GM12891 (cell line): Measurements from ENCODE around the gene CTTNBP2NL.
"Not testable (repeated sequence)": the region's sequence is repeated elsewhere in the genome, so short reads cannot be mapped to it uniquely, and the experiment has no call there.

Experiments used
- DNase-seq: peaks from one replicate; pipeline ENCODE4 v3.0.0; 2011; ENCODE audit warnings: low spot score; ENCODE audit not compliant: insufficient read length
- FAIRE-seq: peaks from 2 replicates; lab custom pipeline; 2011; peaks lifted over from hg19 to GRCh38; lab: Jason Lieb, UNC
- PAX5 ChIP-seq: IDR thresholded peaks from 2 replicates; pipeline ENCODE4 v1.6.1; 2011; ENCODE audit warnings: low read length, moderate library complexity, mild to moderate bottlenecking; ENCODE audit not compliant: insufficient read depth, severe bottlenecking
- POLR2A ChIP-seq: IDR thresholded peaks from 2 replicates; pipeline ENCODE4 v1.6.1; 2011; ENCODE audit warnings: low read depth, low read length, control low read depth
- POLR2AphosphoS5 ChIP-seq: IDR thresholded peaks from 2 replicates; pipeline ENCODE4 v1.6.1; 2011; ENCODE audit warnings: low read depth, low read length, control low read depth
- POU2F2 ChIP-seq: IDR thresholded peaks from 2 replicates; pipeline ENCODE4 v1.6.1; 2011; ENCODE audit warnings: low read depth, mild to moderate bottlenecking, control low read depth, low read length, moderate library complexity
- SPI1 ChIP-seq: IDR thresholded peaks from 2 replicates; pipeline ENCODE4 v1.6.1; 2011; ENCODE audit warnings: low read depth, low read length, control low read depth
- TAF1 ChIP-seq: IDR thresholded peaks from 2 replicates; pipeline ENCODE4 v1.6.1; 2011; ENCODE audit warnings: low read depth, low read length, control low read depth

Gene CTTNBP2NL

DNA sequence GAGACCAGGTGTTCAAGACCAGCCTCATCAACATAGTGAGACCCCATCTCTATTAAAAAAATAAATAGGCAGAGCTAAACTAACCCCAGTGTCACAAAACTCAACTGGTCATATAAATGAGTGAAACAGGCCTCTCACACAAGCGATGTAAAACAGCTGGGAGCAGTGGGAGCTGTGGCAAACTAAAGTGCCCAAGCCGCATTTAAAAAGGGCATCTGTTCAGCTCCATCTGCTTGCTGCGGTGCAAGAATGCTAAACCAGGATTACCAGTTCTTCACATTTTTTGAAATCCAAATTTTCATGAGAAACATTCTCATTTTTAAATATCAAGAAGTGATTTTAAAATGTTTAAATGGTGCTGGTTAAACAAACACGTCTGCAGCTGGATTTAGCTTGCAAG, 62.7 kb downstream of the CTTNBP2NL start:
- FAIRE-seq (no peak), DNase-seq (no peak)
- TF ChIP-seq POU2F2 (no peak), PAX5 (no peak), SPI1 (no peak), TAF1 (no peak), POLR2AphosphoS5 (no peak)

DNA sequence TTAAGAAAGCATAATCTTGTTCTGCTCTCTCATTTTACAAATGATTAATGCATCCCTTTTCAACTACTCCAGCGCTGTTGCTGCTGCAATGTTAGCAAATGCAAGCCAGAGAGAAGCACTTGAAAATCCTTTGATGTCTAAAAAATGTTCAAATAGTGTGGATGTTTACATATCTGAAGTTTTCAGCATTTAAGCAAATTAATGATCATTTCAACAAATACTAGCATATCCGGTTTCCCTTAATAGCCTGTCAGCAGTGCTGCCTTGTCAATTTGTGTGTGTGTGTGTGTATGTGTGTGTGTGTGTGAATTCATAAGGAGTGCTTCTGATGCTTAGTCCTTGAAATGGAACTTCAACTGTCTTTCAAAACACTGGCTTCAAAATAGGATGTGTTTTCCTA, 64.6 kb downstream of the CTTNBP2NL start:
- FAIRE-seq, result no peak
- no peak for DNase-seq
- TF ChIP-seq POLR2A (no peak), PAX5 (no peak), POLR2AphosphoS5 (no peak), SPI1 (no peak), POU2F2 (no peak), TAF1 (no peak)

DNA sequence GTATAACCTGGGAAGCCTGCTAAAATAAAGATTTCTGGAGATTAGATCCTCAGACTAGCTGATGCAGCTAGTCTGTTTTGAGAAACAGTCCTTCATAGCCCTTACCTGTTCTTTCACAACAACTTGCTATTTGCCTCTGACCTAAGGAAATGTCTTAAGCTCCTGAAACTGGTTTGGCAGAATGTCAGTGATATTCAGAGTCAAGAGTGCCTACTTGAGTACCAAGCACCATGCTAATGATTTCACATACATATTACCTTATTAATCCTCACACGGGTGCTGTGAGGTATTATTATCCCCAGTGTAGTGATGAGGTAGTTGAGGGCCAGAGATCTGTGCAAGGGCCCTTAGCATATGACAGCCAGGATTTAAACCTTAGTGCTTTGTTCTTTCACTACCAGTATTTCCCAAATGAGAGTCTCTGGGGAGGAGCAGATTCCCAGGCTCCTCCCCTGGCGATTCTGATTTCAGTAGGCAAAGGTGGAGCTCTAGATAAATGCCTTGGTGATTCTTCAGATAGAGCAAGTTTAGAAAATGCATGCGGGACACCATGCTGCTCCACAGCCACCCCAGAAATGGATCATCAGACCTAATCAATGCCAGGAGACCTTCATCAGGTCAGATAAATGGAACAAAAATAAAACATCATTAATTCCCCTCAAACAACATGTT, 65.3 kb downstream of the CTTNBP2NL start:
- DNase-seq, result no peak
- no peak for TF ChIP-seq TAF1
- TF ChIP-seq SPI1, result no peak
- TF ChIP-seq POLR2A, result no peak
- TF ChIP-seq POU2F2, result no peak
- no peak for TF ChIP-seq POLR2AphosphoS5
- TF ChIP-seq PAX5, result no peak
- FAIRE-seq, result no peak

GRCh38 chr1:112462953-112463279, 66.9 kb downstream of the CTTNBP2NL start:
- TF ChIP-seq POLR2A, result no peak
- TF ChIP-seq TAF1, result no peak
- no peak for TF ChIP-seq POLR2AphosphoS5
- FAIRE-seq (no peak), DNase-seq (no peak)

DNA sequence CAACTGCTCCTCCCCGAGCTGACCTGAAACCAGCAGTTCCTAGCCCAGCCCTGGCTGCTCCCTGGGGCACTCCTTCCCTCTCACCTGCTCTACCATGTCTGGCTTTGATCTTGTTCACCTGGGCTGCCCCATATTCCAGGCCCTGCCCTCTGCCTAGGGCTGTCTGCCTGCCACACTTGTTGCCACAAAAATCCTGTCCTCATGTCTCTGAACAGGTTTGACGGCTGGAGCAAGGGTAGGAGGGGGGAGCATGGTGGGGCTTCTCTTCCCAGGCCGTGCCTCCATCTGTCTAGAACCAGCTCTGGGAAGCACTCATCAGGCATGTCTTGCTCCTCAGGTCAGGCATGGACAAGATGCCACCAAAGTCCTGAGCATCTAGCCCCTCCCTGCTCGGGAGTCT, 68.5 kb downstream of the CTTNBP2NL start:
- DNase-seq (no peak), FAIRE-seq (no peak)
- no peak for TF ChIP-seq POLR2AphosphoS5
- no peak for TF ChIP-seq POU2F2
- TF ChIP-seq PAX5, result no peak
- no peak for TF ChIP-seq SPI1
- no peak for TF ChIP-seq TAF1
- no peak for TF ChIP-seq POLR2A

- no peak for FAIRE-seq
- TF ChIP-seq POLR2AphosphoS5 (no peak), PAX5 (no peak), POLR2A (no peak), SPI1 (no peak), POU2F2 (no peak), TAF1 (no peak)
- no peak for DNase-seq
Observed at GRCh38 chr1:112465122-112465521, 69.1 kb downstream of the CTTNBP2NL start.

DNA sequence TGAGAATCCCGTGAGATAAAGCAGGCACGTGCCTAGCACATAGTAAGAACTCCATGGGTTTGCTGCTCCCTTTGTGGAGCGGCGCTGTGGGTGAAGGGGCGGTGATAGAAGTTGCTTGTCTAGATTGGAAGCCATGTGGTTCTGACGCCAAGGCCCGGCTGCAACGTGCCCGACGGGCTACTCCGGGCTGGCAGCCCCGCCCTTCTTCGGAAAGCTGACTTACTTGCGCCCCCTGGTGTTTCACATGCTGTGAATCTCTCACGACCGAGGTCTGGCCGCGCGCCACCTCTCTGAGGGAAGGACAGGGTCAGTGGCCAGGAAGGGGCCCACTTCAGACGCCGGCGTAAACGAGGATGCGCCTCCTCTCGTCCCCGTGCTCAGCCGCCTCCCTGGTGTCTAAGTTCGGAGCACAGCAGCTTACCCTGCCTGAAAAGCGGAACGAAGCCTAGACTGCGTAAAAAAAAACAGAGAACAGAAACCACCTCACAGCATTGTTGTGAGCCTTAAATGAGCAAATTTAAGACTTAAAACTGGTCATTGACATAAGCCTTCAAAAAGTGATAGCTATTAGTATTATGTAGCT, 70.2 kb downstream of the CTTNBP2NL start:
- TF ChIP-seq POLR2A (no peak), SPI1 (peak; percentile 95), POU2F2 (peak; percentile 68; the same call in 1 of the 2 replicates), POLR2AphosphoS5 (no peak), PAX5 (peak; percentile 53), TAF1 (no peak)
- FAIRE-seq, result peak; percentile 97
- peak; percentile 50 for DNase-seq

DNA sequence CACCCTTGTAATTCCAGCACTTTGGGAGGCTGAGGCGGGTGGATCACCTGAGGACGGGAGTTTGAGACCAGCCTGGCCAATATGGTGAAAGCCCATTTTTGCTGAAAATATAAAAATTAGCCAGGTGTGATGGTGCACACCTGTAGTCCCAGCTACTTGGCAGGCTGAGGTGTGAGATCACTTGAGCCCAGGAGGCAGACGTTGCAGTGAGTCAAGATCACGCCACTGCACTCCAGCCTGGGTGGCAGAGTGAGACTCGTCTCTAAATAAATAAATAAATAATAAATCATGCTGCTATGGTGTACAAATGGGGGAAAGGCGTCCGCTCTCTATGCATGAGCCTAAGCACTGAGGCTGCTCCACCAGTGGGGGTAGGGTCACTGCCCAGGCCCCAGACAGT, 74.3 kb downstream of the CTTNBP2NL start:
- FAIRE-seq, DNase-seq: not testable (repeated sequence)

- TF ChIP-seq POU2F2 (no peak), POLR2A (no peak), POLR2AphosphoS5 (no peak), TAF1 (no peak), PAX5 (no peak), SPI1 (no peak)
Observed at GRCh38 chr1:112470966-112471365, 75.0 kb downstream of the CTTNBP2NL start.

GRCh38 chr1:112472142-112472541, 76.1 kb downstream of the CTTNBP2NL start:
- DNase-seq (no peak), FAIRE-seq (no peak)
- TF ChIP-seq POU2F2 (no peak), SPI1 (no peak), POLR2A (no peak), TAF1 (no peak), PAX5 (no peak), POLR2AphosphoS5 (no peak)

More at GRCh38 chr1:112470966-112471365, 75.0 kb downstream of the CTTNBP2NL start:
- no peak for DNase-seq
- FAIRE-seq, result no peak
